ENCODE data around the gene CAMTA1. TPM values are rescaled to one million over a fixed set of nuclear protein-coding genes. Genes with fewer than 3 reads are reported as not detected.

Gene CAMTA1
- polyA plus RNA-seq, 1 experiment: 64.9 TPM

DNA sequence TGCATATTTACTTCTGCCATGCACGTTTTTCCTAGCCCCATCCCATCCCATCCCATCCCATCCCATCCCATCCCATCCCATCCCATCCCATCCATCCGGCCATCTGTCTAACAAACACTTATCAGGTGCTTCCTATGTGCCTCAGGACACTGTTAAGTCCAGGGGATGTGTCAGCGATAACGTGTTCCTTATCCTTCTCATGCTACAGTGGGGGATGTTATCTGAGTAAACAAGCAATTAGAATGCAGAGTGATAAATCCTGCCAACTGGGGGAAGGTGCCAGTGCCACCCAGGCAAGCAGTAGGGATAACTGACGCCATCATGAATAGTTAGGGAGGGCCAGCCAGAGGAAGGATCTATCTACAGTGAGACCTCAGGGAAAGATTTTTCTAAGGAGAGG lies 304.2 kb downstream of the CAMTA1 start:
- TF ChIP-seq, protein P1, sequence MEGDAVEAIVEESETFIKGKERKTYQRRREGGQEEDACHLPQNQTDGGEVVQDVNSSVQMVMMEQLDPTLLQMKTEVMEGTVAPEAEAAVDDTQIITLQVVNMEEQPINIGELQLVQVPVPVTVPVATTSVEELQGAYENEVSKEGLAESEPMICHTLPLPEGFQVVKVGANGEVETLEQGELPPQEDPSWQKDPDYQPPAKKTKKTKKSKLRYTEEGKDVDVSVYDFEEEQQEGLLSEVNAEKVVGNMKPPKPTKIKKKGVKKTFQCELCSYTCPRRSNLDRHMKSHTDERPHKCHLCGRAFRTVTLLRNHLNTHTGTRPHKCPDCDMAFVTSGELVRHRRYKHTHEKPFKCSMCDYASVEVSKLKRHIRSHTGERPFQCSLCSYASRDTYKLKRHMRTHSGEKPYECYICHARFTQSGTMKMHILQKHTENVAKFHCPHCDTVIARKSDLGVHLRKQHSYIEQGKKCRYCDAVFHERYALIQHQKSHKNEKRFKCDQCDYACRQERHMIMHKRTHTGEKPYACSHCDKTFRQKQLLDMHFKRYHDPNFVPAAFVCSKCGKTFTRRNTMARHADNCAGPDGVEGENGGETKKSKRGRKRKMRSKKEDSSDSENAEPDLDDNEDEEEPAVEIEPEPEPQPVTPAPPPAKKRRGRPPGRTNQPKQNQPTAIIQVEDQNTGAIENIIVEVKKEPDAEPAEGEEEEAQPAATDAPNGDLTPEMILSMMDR (IDR thresholded peaks at IDR 0.05; ENCODE audit: low read depth, low read length): no peak
- POLR2A ChIA-PET: no interaction called here
- H3K9me3 ChIP-seq (ENCODE audit: control insufficient read depth, insufficient read depth, low read length): no peaks in the 10 kb centered on the region
- CTCF ChIA-PET: interaction anchor here (1.1 kb wide), 1 partner anchor 19 kb away, joined by 3 read pairs; no protein-coding TSS in a partner anchor
- peaks cover 34% of the 10 kb centered on the region for H3K27me3 ChIP-seq (ENCODE audit: control insufficient read depth, insufficient read depth, low read length)
- H3K4me3 ChIP-seq (ENCODE audit: low read depth, low read length): no peak overlapping the region
- no peak overlapping the region for H3K27ac ChIP-seq (ENCODE audit: low read depth, low read length)
- DNase-seq (ENCODE audit: low read depth, low spot score): no peak

DNA sequence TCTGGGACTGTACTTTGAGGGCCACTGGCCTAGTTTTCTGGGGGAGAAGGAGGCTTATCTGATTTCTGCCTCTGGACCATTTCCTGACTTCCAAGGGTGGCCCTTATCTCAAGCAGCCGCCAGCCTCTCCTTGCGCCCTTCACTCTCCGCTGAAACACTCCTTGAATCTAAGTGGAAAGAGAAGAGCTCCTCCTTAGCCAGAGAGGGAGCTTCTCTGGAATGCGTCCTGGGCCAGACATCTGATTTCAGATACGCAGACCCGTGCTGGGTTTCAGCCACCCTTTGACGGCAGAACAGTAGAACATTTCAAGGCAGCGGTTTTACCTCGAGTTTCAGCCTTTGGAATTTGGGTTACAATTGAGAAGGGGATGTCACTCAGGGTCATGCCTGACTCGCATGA lies 308.0 kb downstream of the CAMTA1 start:
- CTCF ChIA-PET: interaction anchor here (0.6 kb wide), 1 partner anchor 63 kb away, joined by 3 read pairs; no protein-coding TSS in a partner anchor
- TF ChIP-seq, protein P1 (IDR thresholded peaks at IDR 0.05; ENCODE audit: low read depth, low read length): no peak

DNA sequence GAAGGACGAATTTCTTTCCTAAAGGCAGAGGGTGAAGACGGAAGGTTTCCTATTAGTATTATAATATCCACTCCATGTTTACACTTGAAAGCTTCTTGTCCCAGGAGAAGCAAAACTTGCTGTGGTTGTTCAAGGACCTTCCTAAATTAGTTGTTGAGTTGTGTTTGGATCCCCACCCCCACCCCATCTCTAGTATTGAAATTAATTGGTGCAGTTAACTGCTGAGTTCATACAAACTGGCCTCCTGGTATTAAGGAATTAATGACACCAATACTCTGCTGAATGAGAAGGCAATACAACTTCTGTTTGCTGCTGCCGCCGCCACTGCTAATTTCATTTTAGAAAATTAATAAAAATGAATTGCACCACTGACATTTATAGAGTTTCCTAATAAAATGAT lies 308.8 kb downstream of the CAMTA1 start:
- DNase-seq (ENCODE audit: low read depth, low spot score): no peak
- POLR2A ChIA-PET: no interaction called here
- TF ChIP-seq, protein P1 (IDR thresholded peaks at IDR 0.05; ENCODE audit: low read depth, low read length): no peak

More for the DNA sequence above, 308.0 kb downstream of the CAMTA1 start:
- Histone ChIP-seq H3K27ac (ENCODE audit: low read depth, low read length) (no peak overlapping the region), H3K27me3 (ENCODE audit: control insufficient read depth, insufficient read depth, low read length) (peaks cover 45% of the 10 kb centered on the region), H3K9me3 (ENCODE audit: control insufficient read depth, insufficient read depth, low read length) (no peaks in the 10 kb centered on the region), H3K4me3 (ENCODE audit: low read depth, low read length) (no peak overlapping the region)
- DNase-seq (ENCODE audit: low read depth, low spot score): no peak
- POLR2A ChIA-PET: no interaction called here

DNA sequence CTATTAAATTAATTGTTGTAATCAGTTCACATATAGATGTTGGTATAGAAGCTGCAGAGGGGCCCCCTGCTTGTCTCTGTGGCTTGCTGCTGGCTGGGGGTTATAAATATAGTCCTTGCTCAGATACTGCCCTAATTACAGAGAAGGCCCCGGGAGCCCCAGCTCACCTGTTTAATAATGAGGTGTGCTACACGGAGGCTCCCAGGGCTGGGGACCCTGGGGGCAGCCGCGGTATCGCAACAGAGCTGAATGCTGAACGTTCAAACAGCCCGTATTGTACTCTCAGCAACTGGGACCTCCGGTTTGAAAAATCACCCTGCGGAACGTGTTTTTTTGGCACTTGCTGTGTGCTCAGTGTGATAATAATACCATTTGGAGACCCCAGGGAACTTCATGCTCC lies 309.3 kb downstream of the CAMTA1 start:
- Histone ChIP-seq H3K27me3 (ENCODE audit: control insufficient read depth, insufficient read depth, low read length) (peaks cover 51% of the 10 kb centered on the region), H3K4me3 (ENCODE audit: low read depth, low read length) (no peak overlapping the region), H3K9me3 (ENCODE audit: control insufficient read depth, insufficient read depth, low read length) (no peaks in the 10 kb centered on the region), H3K27ac (ENCODE audit: low read depth, low read length) (no peak overlapping the region)
- DNase-seq (ENCODE audit: low read depth, low spot score): no peak
- TF ChIP-seq, protein P1 (IDR thresholded peaks at IDR 0.05; ENCODE audit: low read depth, low read length): no peak
- CTCF ChIA-PET: interaction anchor here (1.6 kb wide), 1 partner anchor 24 kb away, joined by 4 read pairs; no protein-coding TSS in a partner anchor
- POLR2A ChIA-PET: no interaction called here

More for the DNA sequence above, 308.8 kb downstream of the CAMTA1 start:
- CTCF ChIA-PET: interaction anchor here (1.6 kb wide), 1 partner anchor 23 kb away, joined by 4 read pairs; no protein-coding TSS in a partner anchor
- Histone ChIP-seq H3K27ac (ENCODE audit: low read depth, low read length) (no peak overlapping the region), H3K27me3 (ENCODE audit: control insufficient read depth, insufficient read depth, low read length) (peaks cover 51% of the 10 kb centered on the region), H3K9me3 (ENCODE audit: control insufficient read depth, insufficient read depth, low read length) (no peaks in the 10 kb centered on the region), H3K4me3 (ENCODE audit: low read depth, low read length) (no peak overlapping the region)

DNA sequence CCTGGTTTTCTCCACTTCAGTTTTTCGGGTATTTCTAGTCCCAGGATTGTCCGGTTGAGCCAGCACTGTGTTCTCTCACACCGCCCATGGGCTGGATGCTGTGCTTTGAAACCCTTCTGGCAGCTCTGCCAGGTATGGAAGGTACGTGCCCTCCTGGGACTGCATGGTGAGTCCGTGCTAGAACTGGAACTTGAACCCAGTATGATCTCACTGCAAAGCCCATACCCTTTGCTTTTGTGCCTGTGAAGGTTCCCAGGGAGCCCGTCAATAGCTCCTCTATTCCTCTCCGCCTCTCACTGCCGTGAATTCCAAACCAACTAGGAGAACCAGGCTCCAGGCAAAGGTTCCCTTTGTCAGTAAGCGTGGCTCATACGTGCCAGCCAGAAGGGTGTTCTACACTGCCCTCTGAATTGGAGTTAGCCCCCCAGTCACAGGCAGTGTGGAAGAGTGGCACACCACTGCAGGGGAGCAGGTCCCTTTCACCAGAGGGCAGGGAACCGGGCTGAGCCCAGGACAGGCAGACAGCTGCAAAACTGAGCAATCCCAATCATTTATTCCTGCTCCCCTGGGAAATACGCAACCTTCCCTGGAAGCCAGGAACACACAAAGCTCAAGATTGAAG lies 310.2 kb downstream of the CAMTA1 start:
- no peak for DNase-seq (ENCODE audit: low read depth, low spot score)
- CTCF ChIA-PET: interaction anchor here (1.6 kb wide), 1 partner anchor 25 kb away, joined by 4 read pairs; no protein-coding TSS in a partner anchor
- TF ChIP-seq, protein P1 (IDR thresholded peaks at IDR 0.05; ENCODE audit: low read depth, low read length): no peak
- POLR2A ChIA-PET: no interaction called here
- H3K9me3 ChIP-seq (ENCODE audit: control insufficient read depth, insufficient read depth, low read length): no peaks in the 10 kb centered on the region; the same call in 1 of the 2 replicates
- no peak overlapping the region for H3K4me3 ChIP-seq (ENCODE audit: low read depth, low read length)
- peaks cover 50% of the 10 kb centered on the region for H3K27me3 ChIP-seq (ENCODE audit: control insufficient read depth, insufficient read depth, low read length)
- no peak overlapping the region for H3K27ac ChIP-seq (ENCODE audit: low read depth, low read length)
